Activated effector memory CD4-positive, alpha-beta T cell treated with anti-CD3 and anti-CD28 coated beads, Interleukin-2, amount 50 U/mL, for 16 hours (primary cell): Measurements from ENCODE around the gene CHRNB2.
"Not testable (repeated sequence)": the region's sequence is repeated elsewhere in the genome, so short reads cannot be mapped to it uniquely, and the experiment has no call there.

ENCODE experiments used
- DNase-seq: peaks from one replicate; pipeline ENCODE4 v3.0.0-alpha.2; 2020

Gene CHRNB2

GRCh38 chr1:154567386-154568156 is at the start of gene CHRNB2:
Gene CHRNB2 (plus strand): TSS chr1:154567778. CDS start chr1:154568045, 267 bp downstream.
- peak; percentile 91 for DNase-seq

GRCh38 chr1:154519591-154519991 is 48.0 kb upstream of the CHRNB2 start:
- DNase-seq, result no peak

GRCh38 chr1:154520333-154520732 is 47.2 kb upstream of the CHRNB2 start:
- no peak for DNase-seq

DNA sequence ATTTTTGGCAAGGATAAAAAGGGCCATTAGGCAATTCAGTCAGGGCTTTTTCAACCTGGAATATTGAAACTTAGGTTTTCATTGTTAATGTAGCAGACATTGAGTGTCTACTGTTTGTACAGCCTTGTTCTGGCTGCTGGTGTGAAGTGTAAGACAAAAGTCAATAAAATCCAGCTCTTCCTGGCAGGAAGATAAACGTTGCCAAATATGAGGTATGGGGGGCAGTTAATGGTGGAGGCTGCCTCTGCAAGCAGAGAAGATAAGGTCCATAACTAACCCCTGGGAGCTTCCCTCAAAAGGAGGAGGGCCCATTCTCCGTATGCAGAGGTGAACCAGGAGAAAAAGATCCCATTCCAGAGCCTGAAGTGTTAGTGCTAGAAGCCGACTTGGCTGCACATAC is 45.9 kb upstream of the CHRNB2 start:
- DNase-seq, result no peak

GRCh38 chr1:154524881-154525280 is 42.7 kb upstream of the CHRNB2 start:
- no peak for DNase-seq

- DNase-seq, result no peak
These were observed 40.4 kb upstream of the CHRNB2 start for GRCh38 chr1:154527192-154527591.

- no peak for DNase-seq
These were observed 38.3 kb upstream of the CHRNB2 start for GRCh38 chr1:154529308-154529707.

- not testable (repeated sequence) for DNase-seq
These were observed 35.6 kb upstream of the CHRNB2 start for GRCh38 chr1:154531950-154532349.

DNA sequence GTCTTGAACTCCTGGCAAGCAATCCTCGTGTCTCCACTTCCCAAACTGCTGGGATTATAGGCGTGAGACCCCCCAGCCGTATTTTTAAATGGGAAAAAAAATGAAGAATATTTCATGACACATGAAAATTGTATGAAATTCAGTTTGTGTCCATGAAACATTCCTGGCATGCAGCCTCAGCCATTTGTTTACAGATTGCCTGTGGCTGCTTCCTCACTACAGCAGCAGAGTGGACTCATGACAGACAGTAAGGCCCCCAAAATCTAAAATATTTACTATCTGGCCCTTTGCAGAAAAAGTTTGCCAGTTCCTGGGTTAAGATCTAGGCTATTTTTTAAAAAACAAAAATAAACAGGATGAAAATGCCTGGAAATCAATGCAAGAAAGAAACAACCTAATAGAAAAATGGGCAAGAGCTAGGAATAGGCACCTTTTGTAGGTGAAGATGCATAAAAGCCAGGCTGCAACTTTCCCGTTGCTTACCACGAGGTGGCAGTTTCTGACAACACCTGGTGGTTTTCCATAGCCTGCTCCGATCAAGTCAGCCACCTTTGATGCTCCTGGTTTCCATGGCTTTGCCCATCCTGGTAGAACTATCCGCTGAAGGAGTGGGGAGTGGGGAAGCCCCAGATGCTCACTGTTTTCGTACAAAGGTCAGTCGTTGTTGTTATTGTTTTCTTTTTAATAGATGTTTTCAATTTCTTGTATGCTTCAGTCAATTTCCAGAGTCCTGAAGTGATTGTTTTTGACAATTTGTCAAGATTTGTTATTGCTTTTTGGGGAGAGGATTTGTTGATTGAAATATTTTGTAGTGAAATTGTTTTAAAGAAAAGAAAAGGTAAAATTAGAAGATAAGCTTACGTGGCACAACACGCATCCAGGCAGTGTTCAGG is 33.4 kb upstream of the CHRNB2 start:
- DNase-seq, result no peak

DNA sequence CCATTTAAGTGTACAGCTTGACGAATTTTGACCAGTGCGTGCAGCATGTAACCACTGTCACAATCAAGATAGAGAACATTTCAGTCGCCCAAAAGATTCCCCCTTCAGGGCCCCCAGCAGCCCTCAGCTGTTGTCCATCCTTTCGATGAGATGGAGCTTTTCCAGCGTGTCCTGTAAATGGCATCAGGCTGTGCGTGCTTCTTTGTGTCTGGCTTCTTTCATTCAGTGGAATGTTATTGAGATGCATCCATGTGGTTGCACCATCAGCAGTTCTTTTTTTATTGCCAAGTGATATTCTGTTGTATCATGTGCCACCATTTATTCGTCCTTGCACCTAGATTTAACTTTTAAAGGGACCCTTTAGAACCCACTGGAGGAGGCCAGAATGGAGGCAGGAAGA is 31.0 kb upstream of the CHRNB2 start:
- DNase-seq, result no peak

DNA sequence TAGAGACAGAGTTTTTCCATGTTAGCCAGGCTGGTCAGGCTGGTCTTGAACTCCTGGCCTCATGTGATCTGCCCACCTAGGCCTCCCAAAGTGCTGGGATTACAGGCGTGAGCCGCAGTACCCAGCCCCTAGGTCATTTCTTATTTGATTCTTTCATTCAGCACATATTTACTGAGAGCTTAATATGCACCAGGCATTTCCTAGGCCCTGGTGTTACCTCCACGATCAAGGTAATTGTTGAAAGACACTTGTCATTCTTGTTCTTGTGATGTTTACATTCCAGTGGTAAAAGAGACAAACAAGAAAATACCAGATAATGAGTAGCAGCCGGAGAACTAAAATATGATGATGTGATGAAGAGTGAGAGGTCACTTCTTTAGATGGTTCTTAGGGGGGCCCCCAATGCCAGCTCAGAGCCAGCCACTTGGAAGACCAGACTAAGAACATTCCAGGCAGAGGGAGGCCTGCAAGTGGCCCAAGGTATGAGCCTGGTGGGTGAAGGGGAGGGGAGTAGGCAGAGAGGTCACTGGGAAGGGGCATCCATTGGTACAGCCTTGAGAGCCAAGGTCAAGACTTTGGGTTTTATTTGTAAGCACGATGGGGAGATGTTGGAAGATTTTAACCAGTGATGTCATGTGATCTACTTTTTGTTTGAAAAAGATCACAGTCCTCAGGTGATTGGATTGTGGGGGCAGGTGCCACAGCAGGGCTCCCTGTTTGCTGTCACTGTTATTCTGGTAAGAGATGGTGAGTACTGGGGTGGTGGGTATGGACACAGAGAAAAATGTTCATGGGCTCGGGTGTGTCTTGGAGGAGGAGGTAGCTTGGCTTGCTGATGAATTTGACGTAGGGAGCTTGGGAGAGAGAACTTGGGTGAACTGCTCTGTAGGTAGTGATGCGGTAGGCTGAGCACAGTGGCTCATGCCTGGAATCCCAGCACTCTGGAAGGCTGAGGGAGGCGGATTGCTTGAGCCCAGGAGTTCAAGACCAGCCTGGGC is 27.8 kb upstream of the CHRNB2 start:
- DNase-seq, result no peak

DNA sequence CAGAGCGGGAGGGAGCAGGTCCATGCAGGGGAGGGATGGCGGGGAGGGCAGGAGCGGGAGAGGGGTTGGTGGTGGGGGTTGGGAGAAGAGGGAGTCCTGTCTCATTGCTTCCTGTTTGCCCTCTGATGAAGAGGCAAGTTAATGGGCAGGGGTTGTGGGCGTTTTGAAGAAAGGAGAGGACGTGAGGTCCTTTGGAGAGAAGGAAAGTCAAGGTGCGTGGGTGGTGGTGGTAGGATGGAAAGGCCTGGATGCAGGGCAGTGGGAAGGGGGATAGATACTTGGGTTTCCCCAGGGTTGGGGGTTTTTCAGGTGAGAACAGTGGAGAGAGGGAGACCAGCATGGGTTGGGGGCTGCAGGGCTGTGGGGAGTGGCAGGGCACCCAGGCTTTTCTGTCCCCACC is 26.3 kb upstream of the CHRNB2 start:
- no peak for DNase-seq

GRCh38 chr1:154546264-154547063 is 21.1 kb upstream of the CHRNB2 start:
- DNase-seq, result peak; percentile 81

DNA sequence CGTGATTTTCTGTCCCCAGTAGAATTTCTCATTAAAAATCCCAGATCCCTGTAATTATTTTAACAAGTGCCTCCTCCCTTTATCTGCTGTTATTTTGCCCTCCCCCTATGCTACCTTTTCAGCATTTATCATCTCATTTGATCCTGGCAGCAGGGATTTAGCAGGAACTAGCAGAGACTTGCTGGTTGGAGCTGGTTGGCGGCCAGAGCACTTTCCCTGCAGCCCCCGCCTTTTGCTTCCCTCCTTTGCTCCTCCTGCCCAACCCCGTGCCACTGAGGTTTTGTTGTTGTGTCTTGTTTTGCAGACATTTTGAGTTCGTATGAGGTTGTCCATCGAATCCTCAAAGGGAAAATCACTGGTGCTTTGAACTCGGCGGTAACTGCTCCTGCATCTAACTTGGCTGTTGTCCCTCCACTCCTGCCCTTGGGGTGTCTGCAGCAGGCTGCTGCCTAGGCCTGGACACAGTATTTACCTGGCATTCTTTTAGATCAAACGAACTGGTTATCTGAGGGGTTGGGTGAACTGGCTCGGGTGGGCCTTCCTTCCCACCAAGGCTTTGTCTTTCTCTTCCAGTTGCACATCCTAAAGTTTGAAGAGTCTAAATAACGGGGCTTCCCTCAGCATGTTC is 20.4 kb upstream of the CHRNB2 start:
- no peak for DNase-seq

DNA sequence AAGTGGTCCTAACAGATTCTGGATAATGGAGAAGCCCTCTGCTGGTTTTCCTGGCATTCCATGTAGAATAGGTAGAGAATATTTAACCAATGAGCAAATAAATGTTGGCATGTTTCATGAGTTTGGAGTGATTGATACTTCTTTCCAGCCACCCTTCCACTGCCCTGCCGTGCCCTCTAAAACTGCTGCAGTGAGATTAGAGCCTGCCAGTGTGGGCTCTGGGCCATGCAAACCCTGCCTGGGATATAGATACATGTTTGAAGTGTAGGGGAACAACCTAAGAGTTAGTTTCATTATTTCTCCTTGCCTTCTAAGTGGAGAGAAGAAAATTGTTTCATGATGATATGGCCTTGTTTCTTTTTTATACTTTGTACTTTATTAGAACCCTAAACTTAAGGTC is 19.6 kb upstream of the CHRNB2 start:
- DNase-seq, result no peak

DNA sequence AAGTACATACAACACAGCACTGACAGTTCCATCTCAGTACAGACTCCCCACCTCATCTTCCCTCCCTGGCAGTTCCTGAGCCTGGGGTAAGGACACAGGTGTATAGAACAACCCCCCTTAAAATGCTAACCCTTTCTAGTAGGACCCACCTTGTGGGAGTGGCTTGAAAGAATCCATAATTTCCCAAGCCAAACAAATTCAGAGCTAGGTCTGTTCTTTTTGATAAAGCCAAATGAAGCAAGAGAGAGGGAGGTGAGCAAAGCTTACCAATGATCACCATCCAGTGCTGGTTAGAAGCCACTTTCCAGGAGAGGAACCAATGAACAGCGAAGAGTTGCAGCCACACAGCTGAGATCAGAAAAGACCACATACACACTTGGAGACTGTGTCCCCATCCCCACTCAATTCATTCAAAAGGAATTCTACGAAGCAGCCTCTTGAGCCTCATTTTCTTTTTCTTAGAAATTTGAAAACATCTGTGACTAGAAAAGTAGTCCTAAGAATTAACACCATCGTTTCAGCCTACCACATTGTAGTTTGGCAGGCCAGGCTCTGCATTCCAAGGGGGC is 18.3 kb upstream of the CHRNB2 start:
- DNase-seq, result no peak

DNA sequence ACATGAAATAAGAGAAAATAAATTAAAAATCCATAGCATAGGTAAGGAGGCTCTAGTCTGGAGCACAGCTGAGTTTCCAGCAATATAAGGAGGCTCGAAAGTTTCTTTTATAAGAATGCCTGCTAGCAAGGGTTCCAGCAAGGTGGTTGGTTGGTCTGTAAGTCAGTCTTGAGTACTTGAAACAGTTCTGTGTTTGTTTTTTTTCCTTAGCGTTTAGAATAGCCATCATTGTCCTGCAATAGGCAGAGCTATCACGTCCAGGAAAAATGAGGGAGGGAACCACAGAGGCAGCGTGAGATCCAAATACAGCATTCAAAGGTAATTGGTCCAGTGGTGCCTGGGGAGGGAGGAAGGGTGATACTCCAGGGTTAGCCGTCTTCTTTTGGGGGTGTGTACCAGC is 17.5 kb upstream of the CHRNB2 start:
- no peak for DNase-seq

GRCh38 chr1:154550657-154551056 is 16.9 kb upstream of the CHRNB2 start:
- DNase-seq, result no peak

DNA sequence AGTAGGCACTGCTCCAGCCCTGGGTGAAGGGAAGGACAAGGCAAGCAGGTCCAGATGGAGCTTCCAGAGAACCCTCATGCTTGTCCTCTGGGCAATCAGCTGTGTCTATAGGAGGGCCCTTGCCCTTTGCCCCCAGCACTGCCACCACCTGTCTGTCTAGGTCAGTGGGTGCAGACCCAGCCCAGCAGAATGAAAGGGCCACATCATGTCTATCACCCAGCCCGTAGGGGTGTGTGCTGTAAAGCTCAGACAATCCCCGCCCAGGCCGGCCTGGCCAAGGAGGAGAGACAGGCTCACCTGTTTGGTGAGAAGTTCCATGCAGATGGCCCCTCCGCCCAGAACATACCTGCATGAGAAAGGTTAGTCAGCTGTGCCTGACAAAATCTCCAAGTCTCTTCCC is 16.1 kb upstream of the CHRNB2 start:
- DNase-seq, result no peak

GRCh38 chr1:154552036-154552435 is 15.5 kb upstream of the CHRNB2 start:
- DNase-seq, result no peak
